ENCODE results near the gene JSRP1. TPM values are rescaled to one million over a fixed set of nuclear protein-coding genes. Genes with fewer than 3 reads are reported as not detected.

Gene JSRP1
- total and polyA plus RNA-seq, 2 experiments from 2014 or later, result 1.9 to 4.2 TPM

DNA sequence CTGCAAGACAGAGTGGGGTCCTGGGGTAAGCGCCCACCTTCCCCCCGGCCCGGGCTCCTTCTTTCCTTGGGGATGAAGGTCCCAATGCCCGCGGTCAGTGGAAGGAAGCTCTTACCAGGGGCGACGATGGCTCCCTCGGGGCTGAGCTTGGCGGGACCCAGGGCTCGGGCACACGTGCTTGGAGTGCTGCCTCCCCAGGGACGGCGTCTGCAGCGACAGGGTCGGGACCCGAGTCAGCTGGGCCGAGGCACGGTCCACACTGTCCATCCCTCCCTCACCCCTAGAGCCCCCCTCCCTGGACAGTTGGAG lies 3.5 kb downstream of the JSRP1 start:
- no peak overlapping the region for H3K27ac ChIP-seq
- H3K4me3 ChIP-seq, result no peak overlapping the region
- H3K9me3 ChIP-seq (ENCODE audit: low read depth), result no peaks in the 10 kb centered on the region
- H3K27me3 ChIP-seq, result peaks cover 24% of the 10 kb centered on the region
- TF ChIP-seq, protein P1, sequence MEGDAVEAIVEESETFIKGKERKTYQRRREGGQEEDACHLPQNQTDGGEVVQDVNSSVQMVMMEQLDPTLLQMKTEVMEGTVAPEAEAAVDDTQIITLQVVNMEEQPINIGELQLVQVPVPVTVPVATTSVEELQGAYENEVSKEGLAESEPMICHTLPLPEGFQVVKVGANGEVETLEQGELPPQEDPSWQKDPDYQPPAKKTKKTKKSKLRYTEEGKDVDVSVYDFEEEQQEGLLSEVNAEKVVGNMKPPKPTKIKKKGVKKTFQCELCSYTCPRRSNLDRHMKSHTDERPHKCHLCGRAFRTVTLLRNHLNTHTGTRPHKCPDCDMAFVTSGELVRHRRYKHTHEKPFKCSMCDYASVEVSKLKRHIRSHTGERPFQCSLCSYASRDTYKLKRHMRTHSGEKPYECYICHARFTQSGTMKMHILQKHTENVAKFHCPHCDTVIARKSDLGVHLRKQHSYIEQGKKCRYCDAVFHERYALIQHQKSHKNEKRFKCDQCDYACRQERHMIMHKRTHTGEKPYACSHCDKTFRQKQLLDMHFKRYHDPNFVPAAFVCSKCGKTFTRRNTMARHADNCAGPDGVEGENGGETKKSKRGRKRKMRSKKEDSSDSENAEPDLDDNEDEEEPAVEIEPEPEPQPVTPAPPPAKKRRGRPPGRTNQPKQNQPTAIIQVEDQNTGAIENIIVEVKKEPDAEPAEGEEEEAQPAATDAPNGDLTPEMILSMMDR (IDR thresholded peaks at IDR 0.05; ENCODE audit: low read depth, low read length), result no peak
- H3K4me1 ChIP-seq (ENCODE audit: low read depth), result peaks cover 3% of the 10 kb centered on the region
- H3K36me3 ChIP-seq, result peaks cover 3% of the 10 kb centered on the region
- no peak for DNase-seq (ENCODE audit: low read depth in 1 of 2, low spot score in 1 of 2)

DNA sequence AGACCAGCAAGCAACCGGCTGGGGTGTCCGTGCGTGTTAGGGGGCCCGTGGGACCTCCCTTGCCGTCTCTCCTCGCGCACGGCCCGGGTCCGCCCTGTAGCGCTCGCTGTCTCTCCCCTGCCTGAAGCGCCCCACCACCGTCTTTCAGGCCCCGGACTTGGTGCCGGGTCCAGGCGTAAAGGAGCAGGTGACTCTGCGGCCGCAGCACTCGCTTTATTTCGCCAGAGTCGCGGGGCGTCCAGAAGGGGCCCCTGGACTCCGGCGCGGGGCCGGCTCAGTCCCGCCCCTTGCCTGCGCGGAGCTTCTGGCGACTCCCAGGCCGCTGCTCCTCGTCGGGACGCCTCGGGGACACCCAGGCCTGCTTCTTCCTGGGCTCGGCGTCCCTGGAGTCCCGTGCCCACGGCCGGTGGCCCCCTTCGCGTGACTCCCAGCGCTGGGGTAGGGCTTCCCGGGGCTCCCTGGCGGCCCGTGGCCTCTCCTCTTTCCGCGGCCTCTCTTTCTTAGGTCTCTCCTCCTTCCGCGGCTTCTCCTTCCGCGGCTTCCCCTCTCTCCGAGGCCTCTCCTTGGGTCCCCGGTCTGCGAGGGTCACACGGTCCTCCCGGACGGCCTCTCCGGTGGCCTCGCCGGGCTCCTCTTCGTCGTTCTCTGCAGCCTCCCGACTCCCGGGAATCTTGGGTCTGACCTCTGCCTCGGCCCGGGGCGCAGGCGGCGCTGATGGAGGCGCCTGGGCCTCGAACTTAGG lies 4.0 kb downstream of the JSRP1 start:
- Histone ChIP-seq H3K27me3 (peaks cover 24% of the 10 kb centered on the region), H3K27ac (no peak overlapping the region), H3K36me3 (peaks cover 7% of the 10 kb centered on the region), H3K4me3 (no peak overlapping the region), H3K9me3 (ENCODE audit: low read depth) (no peaks in the 10 kb centered on the region), H3K4me1 (ENCODE audit: low read depth) (peaks cover 3% of the 10 kb centered on the region)
- TF ChIP-seq, protein P1 (IDR thresholded peaks at IDR 0.05; ENCODE audit: low read depth, low read length), result no peak
- DNase-seq (ENCODE audit: low read depth in 1 of 2, low spot score in 1 of 2), result no peak

DNA sequence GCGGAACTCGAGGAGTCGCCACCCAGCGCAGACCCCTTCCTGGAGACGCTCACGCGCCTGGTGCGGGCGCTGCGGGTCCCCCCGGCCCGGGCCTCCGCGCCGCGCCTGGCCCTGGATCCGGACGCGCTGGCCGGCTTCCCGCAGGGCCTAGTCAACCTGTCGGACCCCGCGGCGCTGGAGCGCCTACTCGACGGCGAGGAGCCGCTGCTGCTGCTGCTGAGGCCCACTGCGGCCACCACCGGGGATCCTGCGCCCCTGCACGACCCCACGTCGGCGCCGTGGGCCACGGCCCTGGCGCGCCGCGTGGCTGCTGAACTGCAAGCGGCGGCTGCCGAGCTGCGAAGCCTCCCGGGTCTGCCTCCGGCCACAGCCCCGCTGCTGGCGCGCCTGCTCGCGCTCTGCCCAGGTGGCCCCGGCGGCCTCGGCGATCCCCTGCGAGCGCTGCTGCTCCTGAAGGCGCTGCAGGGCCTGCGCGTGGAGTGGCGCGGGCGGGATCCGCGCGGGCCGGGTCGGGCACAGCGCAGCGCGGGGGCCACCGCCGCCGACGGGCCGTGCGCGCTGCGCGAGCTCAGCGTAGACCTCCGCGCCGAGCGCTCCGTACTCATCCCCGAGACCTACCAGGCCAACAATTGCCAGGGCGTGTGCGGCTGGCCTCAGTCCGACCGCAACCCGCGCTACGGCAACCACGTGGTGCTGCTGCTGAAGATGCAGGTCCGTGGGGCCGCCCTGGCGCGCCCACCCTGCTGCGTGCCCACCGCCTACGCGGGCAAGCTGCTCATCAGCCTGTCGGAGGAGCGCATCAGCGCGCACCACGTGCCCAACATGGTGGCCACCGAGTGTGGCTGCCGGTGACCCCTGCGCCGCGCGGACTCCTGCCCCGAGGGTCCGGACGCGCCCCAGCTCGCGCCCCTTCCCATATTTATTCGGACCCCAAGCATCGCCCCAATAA lies 4.8 kb downstream of the JSRP1 start:
- Histone ChIP-seq H3K27ac (no peak overlapping the region), H3K27me3 (peaks cover 24% of the 10 kb centered on the region), H3K4me3 (no peak overlapping the region), H3K9me3 (ENCODE audit: low read depth) (no peaks in the 10 kb centered on the region), H3K4me1 (ENCODE audit: low read depth) (peaks cover 3% of the 10 kb centered on the region), H3K36me3 (peaks cover 15% of the 10 kb centered on the region)
- TF ChIP-seq, protein P1 (IDR thresholded peaks at IDR 0.05; ENCODE audit: low read depth, low read length), result no peak
- no peak for DNase-seq (ENCODE audit: low read depth in 1 of 2, low spot score in 1 of 2)

- Histone ChIP-seq H3K27ac (no peak overlapping the region), H3K4me3 (no peak overlapping the region), H3K27me3 (peaks cover 24% of the 10 kb centered on the region), H3K9me3 (ENCODE audit: low read depth) (no peaks in the 10 kb centered on the region), H3K36me3 (peaks cover 21% of the 10 kb centered on the region), H3K4me1 (ENCODE audit: low read depth) (peaks cover 3% of the 10 kb centered on the region)
- DNase-seq (ENCODE audit: low read depth in 1 of 2, low spot score in 1 of 2), result no peak
- TF ChIP-seq, protein P1 (IDR thresholded peaks at IDR 0.05; ENCODE audit: low read depth, low read length), result no peak
Measured at GRCh38 chr19:2250766-2251105, 5.5 kb downstream of the JSRP1 start.

GRCh38 chr19:2249880-2250765 lies 6.1 kb downstream of the JSRP1 start:
- no peak overlapping the region for H3K4me3 ChIP-seq
- peaks cover 24% of the 10 kb centered on the region for H3K27me3 ChIP-seq
- no peaks in the 10 kb centered on the region for H3K9me3 ChIP-seq (ENCODE audit: low read depth)
- peaks cover 28% of the 10 kb centered on the region for H3K36me3 ChIP-seq
- peaks cover 3% of the 10 kb centered on the region for H3K4me1 ChIP-seq (ENCODE audit: low read depth)
- TF ChIP-seq, protein P1 (IDR thresholded peaks at IDR 0.05; ENCODE audit: low read depth, low read length), result no peak
- H3K27ac ChIP-seq, result peak overlapping the region; percentile 51
- DNase-seq (ENCODE audit: low read depth in 1 of 2, low spot score in 1 of 2), result no peak

Data from cardiac muscle cell (in vitro differentiated cells and primary cell).